ENCODE measurements around the gene MED15.

MED15 gene

DNA sequence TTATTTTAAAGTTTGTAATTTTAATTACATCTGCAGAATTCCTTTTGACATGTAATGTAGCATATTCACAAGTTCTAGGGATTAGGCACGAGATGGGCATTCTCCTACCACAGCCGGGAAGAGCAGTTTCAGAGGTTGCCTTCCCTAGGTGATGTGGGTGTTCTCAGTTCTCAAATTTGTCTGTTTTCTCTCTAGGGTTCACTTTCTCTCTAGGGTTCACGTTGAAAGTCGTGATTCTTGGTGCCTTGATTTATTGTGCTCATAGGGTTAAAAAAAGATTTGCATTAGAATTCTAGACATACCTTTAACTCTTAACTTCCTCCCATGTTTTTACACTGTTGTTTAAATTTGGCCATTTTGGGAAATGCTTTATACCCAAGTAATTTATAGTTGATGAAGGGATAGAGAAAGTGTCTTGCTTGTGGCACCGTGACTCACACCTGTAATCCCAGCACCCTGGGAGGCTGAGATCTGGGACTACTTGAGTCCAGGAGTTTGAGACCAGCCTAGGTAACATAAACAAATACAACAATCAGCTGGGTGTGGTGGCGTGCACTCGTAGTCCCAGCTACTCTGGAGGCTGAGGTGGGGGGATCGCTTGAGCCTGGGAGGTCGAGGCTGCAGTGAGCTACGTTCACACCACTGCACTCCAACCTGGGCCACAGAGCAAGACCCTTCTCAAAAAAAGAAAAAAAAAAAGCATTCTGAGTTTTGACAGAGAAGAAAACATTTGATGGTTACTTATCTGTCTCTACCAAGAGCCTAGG lies 3.6 kb downstream of the MED15 start:
- DNase-seq (ENCODE audit: low read depth), result no peak

DNA sequence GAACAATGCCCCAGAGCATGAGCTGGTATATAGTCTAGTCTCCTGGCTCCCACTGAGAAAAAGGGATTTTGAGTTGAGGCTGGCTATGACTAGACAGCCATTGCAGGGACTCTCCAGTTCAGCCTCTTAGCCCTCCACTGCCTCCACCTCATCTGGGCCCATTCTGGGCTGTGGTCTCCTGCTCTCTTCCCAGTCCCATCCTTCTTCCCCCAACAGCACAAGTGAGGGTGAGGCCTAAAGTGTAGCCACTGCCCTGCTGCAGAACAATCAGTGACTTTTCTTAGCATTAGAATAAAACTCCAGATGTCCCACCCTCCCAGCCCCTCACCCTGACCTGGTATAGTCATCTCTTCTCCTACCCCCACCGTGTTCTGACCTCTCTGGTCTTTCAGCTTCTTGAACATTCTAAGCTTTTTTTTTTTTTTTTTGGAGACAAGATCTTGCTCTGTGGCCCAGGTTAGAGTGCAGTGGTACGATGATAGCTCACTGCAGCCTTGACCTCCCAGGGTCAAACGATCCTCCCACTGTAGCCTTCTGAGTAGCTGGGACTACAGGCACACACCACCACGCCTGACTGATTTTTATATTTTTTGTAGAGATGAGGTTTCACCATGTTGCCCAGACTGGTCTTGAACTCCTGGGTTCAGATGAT lies 4.3 kb downstream of the MED15 start:
- no peak for DNase-seq (ENCODE audit: low read depth)

DNA sequence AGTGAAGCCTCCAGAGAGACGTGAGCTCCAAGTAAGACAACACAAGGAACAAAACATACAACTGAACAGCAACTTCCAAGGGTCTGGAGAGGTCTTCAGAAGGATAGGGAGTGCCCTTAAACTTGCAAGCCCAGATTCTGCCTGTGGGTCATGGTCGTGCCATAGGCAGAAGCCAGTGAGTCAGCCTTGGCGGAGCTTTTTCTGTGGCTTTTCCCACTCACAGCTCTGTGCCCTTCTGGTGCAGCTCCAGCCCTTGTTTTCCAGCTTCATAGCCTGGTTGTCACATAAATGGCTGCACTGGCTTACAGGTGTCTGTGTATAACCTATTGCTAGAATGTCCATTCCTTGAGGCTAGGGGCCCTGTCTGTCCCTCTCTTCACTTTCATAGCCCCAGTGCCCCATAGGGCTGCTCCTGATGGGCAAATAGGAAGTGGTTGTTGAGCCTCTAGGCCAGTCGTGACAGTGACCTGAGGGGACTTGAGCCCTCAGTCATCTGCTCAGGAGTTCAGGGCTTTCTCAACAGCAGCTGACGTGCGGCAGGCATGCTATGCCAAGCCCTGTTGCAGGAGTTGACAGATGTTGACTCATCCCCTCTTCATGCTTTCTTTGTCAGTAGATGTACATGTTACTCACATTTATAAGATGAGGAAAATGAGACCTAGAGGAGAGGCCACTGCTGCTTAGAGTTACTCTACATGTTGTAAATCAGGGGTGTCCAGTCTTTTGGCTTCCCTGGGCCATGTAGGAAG lies 7.4 kb downstream of the MED15 start:
- DNase-seq (ENCODE audit: low read depth), result peak; percentile 81

DNA sequence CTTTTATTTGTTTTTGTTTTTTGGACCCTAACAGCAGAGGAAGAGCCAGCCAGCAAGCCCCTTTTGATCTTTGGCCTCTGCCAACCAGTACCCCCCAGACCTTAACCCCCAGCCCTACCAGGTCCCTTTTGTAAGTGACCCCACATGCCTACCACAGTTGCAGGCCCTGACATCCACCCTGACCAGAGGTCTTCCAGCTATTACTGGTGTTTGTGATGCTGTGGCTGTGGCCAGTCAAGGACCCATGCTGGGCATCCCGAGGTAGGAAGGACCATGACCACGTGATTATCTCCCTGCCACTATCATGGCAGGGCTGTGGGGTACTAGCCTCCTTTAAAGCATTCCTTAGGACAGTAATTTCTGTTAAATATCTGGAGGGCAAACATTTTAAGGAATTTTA lies 9.0 kb downstream of the MED15 start:
- DNase-seq (ENCODE audit: low read depth), result no peak

DNA sequence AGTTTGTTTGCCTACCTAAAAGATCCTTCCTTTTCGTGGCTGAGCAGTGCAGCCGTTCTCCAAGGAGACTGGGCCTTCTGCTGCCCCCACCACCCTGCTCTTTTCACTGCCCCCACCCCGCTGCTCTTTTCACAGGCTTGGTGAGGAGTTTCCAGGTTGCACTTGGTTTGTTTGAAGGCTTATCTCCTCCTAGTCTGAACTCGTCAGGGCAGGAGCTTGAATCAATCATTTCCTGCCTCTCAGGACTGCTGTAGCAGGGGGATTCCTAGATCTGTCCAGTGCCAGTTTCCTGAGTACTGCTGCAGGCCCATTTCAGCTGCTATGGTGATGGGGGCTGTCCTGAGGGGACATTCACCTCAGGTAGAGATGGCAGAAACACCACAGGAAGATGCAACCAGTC lies 10.0 kb downstream of the MED15 start:
- no peak for DNase-seq (ENCODE audit: low read depth)

DNA sequence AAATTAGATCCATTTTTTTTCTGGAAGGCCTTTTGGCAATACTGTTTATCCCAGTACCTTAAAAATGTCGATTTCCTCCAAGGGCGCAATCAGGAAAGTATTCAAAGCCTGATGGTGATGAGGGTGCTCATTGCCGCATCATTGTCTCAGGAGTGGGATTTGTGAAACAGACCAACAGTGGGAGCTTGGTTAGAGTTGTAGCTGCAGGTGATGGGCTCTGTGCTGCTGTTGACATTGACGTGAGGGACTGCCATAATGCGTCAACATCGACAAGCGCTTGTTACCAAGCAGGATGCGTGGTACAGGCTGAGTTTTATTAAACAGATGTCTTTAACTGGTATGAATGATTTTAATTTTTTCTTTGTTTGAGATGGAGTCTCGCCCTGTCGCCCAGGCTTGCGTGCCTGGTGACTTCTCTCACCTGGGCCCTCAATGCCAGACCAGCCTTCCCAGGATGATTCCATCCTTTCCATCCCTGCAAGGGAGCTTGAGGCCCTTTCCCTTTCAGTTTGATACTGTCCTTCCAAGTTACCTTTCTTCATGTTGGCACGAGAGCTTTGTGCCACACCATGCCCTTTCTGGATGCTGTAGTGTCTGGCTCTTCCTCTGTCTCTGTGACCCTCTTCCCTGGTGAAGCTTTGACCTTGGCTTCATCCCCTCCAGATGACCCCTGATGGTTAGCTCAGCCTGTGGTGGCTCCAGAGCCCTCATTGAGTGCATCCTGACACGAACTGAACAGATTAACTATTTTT lies 10.6 kb downstream of the MED15 start:
- no peak for DNase-seq (ENCODE audit: low read depth)

DNA sequence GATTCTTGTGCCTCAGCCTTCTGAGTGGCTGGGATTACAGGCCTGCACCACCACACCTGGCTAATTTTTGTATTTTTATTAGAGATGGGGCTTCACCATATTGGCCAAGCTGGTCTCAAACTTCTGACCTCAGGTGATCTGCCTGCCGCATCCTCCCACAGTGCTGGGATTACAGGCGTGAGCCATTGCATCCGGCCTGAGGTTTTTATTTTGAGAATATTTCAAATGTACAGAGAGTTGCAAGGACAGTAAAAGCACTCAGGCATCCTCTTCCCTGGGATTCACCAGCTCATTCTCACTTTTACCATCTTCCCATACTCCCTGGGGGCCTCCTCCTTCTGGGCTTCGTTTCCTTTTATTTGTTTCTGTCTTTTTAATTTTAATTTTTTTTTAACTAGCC lies 12.1 kb downstream of the MED15 start:
- DNase-seq (ENCODE audit: low read depth), result no peak

DNA sequence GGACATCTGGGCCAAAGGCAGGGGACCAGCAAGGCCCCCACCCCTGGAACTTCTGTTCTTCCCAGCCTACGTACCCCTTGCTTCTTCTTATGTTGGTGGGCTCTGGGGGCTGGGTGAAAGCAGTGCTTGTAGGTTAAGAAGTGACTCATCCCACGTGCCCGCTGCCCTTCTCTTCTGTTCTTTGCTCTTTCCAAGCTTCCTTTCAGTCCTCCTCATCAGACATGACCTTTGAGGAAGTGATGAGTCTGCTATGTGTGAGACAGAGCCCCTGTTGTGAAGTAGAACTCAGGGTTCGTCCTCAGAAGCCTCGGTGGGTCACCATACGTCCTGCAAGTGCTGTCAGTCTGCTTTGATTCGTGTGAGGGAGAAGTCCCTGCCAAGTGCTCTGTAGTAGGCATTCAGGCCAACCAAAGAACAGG lies 12.7 kb downstream of the MED15 start:
- no peak for DNase-seq (ENCODE audit: low read depth)

DNA sequence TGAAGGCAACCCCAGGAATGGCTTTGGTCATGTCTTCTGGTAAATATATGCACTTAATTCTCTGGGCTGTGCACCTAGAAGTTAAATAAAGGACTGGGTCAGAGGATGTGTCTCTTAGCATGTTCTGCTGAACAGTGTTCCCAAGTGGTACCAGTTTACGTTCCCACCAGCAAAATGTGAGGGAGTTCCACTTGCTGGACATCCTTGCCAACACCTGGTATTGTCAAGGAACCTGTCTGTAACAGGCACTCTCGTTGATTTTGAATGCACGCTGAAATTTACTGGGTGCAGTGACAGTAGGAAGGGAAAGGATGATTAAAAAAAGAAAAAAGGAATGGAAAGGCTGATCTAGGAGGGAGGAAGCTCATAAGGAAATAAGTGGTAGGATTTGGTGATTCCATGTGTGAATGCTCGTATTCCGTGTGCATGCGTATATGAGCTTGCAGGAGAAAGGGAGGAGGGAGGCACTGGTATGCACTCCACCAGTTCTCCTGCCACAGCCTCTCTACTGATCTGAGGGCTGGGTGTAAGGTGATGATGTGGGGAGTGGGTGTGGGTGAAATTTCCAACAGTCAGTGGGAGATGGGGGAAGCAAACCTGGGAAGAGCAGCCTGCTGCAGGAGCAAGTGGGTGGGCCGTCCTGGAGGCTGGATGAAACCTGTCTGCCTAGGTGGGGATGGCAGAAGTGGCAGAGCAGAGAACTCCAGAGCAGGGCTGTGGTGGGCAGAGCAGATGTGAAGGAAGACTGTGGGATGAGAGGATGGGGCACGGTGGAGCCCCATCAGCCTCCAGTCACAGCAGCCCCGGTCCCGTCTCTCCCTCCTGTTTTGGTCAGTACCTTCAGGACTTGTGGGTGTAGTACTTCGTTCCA lies 15.0 kb downstream of the MED15 start:
- no peak for DNase-seq (ENCODE audit: low read depth)

DNA sequence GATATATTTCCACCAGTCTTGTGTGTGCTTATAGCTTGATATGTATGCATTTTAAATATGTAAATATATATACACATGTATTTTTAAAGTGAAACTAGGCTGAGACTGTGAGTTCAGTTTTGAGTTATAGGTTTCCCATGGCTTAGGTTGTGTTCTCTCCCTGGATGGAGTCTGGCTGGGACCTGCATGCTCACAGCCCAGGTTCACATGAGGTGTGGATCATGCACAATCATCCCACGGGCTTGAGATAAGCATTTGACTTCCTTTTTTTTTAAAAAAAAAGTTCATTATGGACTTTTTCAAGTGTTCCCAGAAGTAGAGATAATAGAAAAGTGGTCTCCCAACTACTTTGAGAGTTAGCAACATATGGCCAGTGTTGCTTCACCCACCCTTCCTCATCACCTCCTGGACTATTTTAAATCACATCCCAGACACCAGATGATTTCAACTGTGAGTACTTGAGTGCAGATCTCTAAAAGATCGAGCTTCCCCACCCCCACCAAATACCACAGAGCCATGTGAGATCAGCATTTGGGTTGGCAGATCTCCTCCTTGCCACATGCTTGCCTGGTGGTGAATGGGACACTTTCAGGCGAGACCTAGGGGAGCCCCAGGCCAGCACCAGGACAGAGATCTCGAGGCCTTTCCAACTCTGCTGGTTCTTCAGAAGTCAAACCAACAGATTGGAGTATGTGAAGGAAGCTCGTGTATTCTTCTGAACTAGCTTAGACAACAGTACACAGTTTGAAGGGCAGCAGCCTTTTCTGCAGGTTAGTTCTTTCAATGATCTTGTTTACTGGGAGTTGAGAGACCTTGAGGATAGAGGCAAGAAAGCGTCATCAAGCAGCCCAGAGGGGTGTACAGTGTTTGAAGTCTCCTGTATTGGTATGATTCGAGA lies 15.9 kb downstream of the MED15 start:
- no peak for DNase-seq (ENCODE audit: low read depth)

DNA sequence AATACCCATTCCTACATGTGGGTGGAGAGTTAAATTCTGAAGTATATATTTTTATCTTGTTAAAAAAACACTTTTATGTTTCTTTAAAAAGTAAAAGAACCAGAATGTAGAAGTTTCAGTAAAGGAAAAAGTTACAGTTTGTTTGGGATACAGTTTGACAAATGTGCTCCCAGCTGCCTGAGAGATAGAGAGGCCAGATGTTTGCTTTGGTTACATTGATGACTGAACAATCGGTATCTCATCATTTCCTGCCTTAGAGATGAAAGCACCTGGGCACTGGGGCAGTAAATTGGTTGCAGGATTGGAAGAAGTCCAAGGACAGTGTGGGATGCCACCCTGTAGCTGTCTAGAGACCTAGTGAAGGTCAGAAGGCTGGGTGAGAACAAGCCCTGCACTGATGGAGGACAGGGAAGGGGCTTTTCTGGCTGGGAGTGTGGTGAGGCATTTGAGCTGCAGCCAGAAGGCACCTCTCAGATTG lies 16.6 kb downstream of the MED15 start:
- no peak for DNase-seq (ENCODE audit: low read depth)

DNA sequence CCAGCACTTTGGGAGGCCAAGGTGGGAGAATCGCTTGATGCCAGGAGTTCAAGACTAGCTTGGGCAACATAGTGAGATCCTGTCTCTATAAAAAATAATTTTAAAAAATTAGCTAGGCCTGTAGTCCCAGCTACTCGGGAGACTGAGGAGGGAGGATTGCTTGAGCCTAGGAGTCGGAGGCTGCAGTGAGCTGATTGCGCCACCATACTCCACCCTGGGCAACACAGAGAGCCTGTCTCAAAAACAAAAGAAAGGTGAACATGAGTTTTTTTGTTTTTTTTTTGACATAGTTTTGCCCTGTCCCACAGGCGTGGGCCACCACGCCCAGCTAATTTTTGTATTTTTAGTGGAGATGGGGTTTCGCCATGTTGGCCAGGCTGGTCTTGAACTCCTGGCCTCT lies 17.6 kb downstream of the MED15 start:
- DNase-seq (ENCODE audit: low read depth), result no peak

DNA sequence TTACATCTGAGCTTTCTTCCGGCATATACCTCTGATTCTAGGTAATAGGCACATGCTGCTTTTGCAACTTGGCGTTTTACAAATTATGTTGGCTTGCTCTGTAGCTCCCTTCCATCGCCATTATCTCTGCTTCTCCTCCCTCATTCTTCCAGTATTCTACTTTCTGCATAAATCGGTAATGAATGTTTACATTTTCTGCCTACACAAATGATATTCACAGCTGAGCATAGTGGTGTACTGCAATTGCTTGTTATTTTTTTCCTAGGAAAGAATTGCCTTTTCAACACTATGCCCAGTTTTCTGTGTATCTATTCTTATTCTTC lies 18.9 kb downstream of the MED15 start:
- no peak for DNase-seq (ENCODE audit: low read depth)

DNA sequence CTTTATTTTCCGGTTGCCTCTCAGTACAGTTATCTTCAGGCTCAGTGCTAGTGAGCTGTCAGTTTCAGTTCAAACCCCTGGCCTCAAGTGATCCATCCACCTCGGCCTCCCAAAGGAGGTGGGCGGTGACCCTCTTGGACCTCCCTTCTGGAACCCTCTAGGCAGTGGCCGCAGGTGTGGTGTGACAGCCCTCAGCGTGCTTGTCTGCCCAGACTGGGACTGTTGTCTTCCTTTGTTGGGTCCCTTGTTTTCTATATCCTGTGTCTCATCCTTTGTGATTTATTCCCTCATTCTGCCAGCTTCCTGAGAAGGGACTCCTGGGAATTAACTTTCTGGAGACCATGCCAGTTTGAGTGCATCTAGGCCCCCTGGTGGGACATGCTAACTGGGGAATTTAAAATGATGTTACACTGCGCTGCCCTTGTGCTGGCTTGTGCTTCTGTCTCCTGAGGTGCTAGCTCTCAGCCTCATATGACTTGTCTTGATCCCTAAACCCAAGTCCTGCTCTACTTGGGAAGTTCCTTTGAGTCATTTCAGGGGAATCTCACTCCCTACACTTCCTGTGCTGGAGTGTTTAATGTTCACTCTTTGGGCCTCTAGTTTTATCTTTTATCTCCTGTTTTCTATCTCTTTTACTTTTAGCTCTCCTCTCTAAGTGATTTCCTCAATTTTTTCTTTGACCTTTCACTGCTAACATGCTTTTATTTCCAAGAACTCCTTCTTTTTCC lies 19.4 kb downstream of the MED15 start:
- DNase-seq (ENCODE audit: low read depth), result peak; percentile 79

DNA sequence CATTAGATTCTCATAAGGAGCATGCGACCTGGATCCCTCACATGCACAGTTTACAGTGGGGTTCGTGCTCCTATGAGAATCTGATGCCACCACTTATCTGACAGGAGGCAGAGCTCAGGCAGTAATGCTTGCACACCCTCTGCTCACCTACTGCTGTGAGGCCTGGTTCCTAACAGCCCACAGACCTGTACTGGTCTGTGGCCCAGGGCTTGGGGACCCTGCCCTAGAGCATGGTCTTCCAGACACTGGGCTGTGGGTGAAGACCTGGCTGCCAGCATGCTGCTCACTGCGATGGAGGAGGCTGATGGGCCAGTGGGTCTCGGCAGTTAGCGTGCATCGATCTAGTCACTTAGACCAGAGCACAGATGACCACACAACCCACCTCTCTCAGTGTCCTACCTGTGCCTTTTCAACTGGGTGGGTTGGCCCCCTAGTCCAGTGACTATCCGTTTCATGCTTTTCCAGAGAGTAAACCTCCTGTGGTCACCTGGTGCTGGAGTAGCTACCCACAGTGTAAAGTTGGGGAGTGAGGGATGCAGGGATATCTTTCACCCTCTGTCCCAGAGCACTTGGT lies 21.1 kb downstream of the MED15 start:
- DNase-seq (ENCODE audit: low read depth), result no peak

DNA sequence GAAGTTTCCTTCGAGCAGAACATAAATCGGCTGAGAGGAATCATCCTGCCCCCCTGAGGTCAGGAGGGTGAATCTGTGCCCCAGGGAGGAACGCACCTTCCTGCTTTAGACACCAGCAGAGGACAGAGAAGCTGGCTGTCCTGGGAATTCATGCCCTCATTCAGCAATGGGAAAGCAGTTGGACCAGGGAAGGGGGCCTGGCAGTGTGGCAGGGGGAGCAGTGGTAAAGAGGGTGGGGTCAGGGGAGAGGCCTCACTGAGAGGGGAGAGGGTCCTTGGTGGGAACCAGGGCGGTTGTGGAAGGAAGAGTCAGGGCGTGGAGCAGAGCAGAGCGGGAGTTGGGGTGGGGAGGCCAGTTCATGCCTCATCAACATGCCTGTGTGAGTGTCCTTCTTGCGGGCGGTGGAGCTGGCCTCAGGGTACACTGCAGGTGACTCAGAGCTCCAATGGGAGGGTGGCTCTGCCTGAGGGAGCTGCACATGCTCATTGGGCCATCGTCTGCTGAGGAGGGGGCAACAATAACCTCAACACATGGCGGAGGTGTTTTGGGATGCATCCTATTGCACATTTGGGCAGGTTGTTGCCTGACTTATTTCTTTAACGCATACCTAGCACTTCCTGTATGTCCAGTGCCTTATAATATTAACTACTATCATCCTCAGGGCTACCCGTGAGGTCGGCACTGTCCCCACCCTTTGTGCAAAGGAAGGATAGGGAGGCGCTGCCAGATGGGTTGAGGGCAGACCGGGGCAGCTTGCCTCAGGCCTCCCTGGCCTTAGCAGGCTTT lies 23.2 kb downstream of the MED15 start:
- DNase-seq (ENCODE audit: low read depth), result no peak

DNA sequence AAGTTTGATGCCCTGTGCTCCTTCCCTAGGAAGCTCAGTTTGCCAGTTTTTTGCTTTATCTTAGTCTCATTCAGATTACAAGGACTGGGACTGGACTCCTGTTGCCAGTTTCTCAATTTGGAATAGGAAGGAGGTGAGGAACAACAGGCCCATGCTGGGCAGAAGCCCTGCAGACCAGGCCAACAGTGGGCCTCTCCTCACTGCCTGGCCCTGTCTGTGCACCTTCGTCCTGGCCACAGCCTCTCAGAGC lies 23.7 kb downstream of the MED15 start:
- no peak for DNase-seq (ENCODE audit: low read depth)

DNA sequence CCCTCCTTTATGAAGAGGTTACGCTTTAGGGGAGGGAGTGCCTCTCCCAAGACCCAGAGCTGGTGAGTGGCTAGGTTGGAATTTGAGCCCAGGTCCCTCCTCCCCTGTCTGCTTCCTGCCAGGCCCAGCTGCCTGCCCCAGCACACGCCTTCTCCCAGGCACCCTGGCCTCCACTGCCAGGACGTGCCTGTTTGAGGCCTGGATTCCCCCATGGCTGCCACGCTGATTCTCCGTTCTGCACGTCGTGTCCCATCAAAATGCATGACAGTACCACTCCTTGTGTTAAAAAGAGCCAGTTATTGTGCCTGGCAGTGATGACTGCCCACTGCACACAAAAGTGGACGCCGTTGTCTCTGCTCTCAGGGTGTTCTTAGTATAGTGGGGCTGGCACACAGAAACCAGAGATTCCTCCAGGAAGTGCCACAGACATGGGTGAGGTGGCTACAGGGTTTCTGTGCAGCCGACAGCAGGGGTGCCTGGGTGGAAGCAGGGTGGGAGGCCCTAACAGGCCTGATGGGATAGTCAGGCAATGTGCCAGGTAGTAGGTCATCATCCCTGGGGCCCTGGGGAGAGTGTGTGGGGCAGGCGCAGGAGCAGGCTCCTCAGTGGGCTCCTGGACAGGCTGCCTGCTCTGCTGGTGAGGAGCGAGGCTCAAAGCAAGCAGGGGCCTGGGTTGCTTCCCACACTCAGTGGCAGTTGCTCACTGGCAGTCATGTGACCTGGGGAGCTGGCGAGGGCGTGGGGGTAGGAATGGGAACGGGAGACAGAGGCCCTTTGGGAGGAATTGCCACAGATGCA lies 24.2 kb downstream of the MED15 start:
- DNase-seq (ENCODE audit: low read depth), result peak; percentile 88
